Neuronal stem cell (in vitro differentiated cells): ENCODE measurements around the gene SPATA20.
A peak's percentile ranks its signal among the peaks of the same experiment; 100 is the strongest.

ENCODE experiments used
- DNase-seq: peaks from one replicate; pipeline ENCODE4 v3.0.0-alpha.2; 2013; ENCODE audit warnings: low spot score
- H2AFZ ChIP-seq: one replicate; pipeline ENCODE4 v1.6.1; 2013; ENCODE audit warnings: mild to moderate bottlenecking, low read length, inconsistent platforms
- H2AK5ac ChIP-seq: 2 replicates; pipeline ENCODE4 v1.6.1; 2013; ENCODE audit warnings: low read depth, mild to moderate bottlenecking, inconsistent platforms, low read length, moderate library complexity, mixed read lengths
- H2BK120ac ChIP-seq: 2 replicates; pipeline ENCODE4 v1.6.1; 2013; ENCODE audit warnings: low read depth, mild to moderate bottlenecking, inconsistent platforms, low read length, moderate library complexity, mixed read lengths
- H2BK12ac ChIP-seq: one replicate; pipeline ENCODE4 v1.6.1; 2013; ENCODE audit warnings: low read length, inconsistent platforms
- H2BK15ac ChIP-seq: 2 replicates; pipeline ENCODE4 v1.6.1; 2013; ENCODE audit warnings: mild to moderate bottlenecking, low read length, inconsistent platforms, mixed read lengths
- H2BK5ac ChIP-seq: one replicate; pipeline ENCODE4 v1.6.1; 2013; ENCODE audit warnings: inconsistent platforms, mild to moderate bottlenecking, low read length, moderate library complexity
- H3K14ac ChIP-seq: one replicate; pipeline ENCODE4 v1.6.1; 2013; ENCODE audit warnings: low read length, inconsistent platforms
- H3K18ac ChIP-seq: 2 replicates; pipeline ENCODE4 v1.6.1; 2013; ENCODE audit warnings: low read length, inconsistent platforms
- H3K23ac ChIP-seq: 2 replicates; pipeline ENCODE4 v1.6.1; 2013; ENCODE audit warnings: low read depth, mild to moderate bottlenecking, mixed read lengths, low read length, inconsistent platforms; ENCODE audit not compliant: poor library complexity
- H3K27ac ChIP-seq: replicated peaks from 3 replicates; pipeline ENCODE4 v1.5.1; 2013; ENCODE audit warnings: low read length, inconsistent platforms
- H3K27me3 ChIP-seq, 3 experiments: 2 replicates each; pipeline ENCODE4 v1.6.1; 2013; ENCODE audit warnings: low read length in 3 of 3, mild to moderate bottlenecking in 2 of 3, inconsistent platforms in 1 of 3, low read depth in 1 of 3, mixed read lengths in 1 of 3, moderate library complexity in 1 of 3; ENCODE audit not compliant: control insufficient read depth in 3 of 3, insufficient read depth in 3 of 3
- H3K36me3 ChIP-seq, 2 donors: replicated peaks in 1 of 2; 2 replicates each; pipeline ENCODE4 v1.6.1; 2013; ENCODE audit warnings: low read length in 2 of 2; ENCODE audit not compliant: control insufficient read depth in 2 of 2, insufficient read depth in 2 of 2
- H3K4ac ChIP-seq: 2 replicates; pipeline ENCODE4 v1.6.1; 2013; ENCODE audit warnings: inconsistent platforms, mild to moderate bottlenecking, low read length, moderate library complexity
- H3K4me1 ChIP-seq, 2 donors: 1 replicate in 1 of 2; 2 replicates in 1 of 2; pipeline ENCODE4 v1.6.1; 2013; ENCODE audit warnings: low read length in 2 of 2, low read depth in 1 of 2; ENCODE audit not compliant: control insufficient read depth in 2 of 2, insufficient read depth in 1 of 2
- H3K4me2 ChIP-seq: one replicate; pipeline ENCODE4 v1.6.1; 2013; ENCODE audit warnings: mild to moderate bottlenecking, low read length, inconsistent platforms; ENCODE audit not compliant: insufficient read depth, poor library complexity, severe bottlenecking
- H3K4me3 ChIP-seq, 2 donors: 2 replicates each; pipeline ENCODE4 v1.5.1; 2013; ENCODE audit warnings: low read length in 2 of 2, mild to moderate bottlenecking in 2 of 2, inconsistent platforms in 1 of 2, moderate library complexity in 1 of 2
- H3K79me1 ChIP-seq: one replicate; pipeline ENCODE4 v1.6.1; 2013; ENCODE audit warnings: low read depth, mild to moderate bottlenecking, inconsistent platforms, low read length, moderate library complexity
- H3K9ac ChIP-seq: one replicate; pipeline ENCODE4 v1.6.1; 2013; ENCODE audit warnings: mild to moderate bottlenecking, low read depth, low read length, inconsistent platforms; ENCODE audit not compliant: poor library complexity
- H3K9me3 ChIP-seq, 2 donors: replicated peaks in 1 of 2; 2 replicates each; pipeline versions ENCODE3 to v1.6.1; 2013; ENCODE audit warnings: low read length in 2 of 2, mild to moderate bottlenecking in 2 of 2, inconsistent platforms in 1 of 2, low read depth in 1 of 2, mixed read lengths in 1 of 2, moderate library complexity in 1 of 2; ENCODE audit not compliant: control insufficient read depth in 2 of 2, insufficient read depth in 1 of 2
- H4K8ac ChIP-seq: one replicate; pipeline ENCODE4 v1.6.1; 2013; ENCODE audit warnings: low read depth, mild to moderate bottlenecking, inconsistent platforms, low read length, moderate library complexity
- H4K91ac ChIP-seq: one replicate; pipeline ENCODE4 v1.6.1; 2013; ENCODE audit warnings: low read length, low read depth, mild to moderate bottlenecking, inconsistent platforms; ENCODE audit not compliant: poor library complexity
- WGBS, 2 donors: extraction: QIAGEN DNeasy Blood & Tissue Kit; methylation state at CpG; one replicate each; pipeline ENCODE4 v1.1.7; 2013; ENCODE audit warnings: missing lambda C conversion rate in 2 of 2, mixed read lengths in 1 of 2; ENCODE audit not compliant: insufficient read length in 2 of 2, insufficient replicate concordance in 1 of 2; ENCODE audit errors: extremely low coverage in 2 of 2; 5-methylcytosine and 5-hydroxymethylcytosine counted together

The SPATA20 gene

GRCh38 chr17:50535407-50535806, 11.6 kb upstream of the SPATA20 start:
- Histone ChIP-seq H3K9ac (no peak overlapping the region), H3K27ac (no peak overlapping the region), H2BK12ac (no peak overlapping the region), H4K8ac (no peak overlapping the region), H3K18ac (no peak overlapping the region), H2BK120ac (no peak overlapping the region), H3K14ac (no peak overlapping the region), H3K4me1 (peaks cover 28 to 37% of the 10 kb centered on the region in 2 donors), H3K4me3 (no peak overlapping the region), H2BK5ac (no peak overlapping the region), H4K91ac (no peak overlapping the region), H3K79me1 (no peaks in the 10 kb centered on the region), H3K27me3 (peaks cover 2 to 63% (median 26%) of the 10 kb centered on the region in 3 experiments), H3K4ac (no peak overlapping the region), H2AFZ (no peak overlapping the region), H2AK5ac (no peak overlapping the region), H3K4me2 (no peak overlapping the region), H3K9me3 (no peaks in the 10 kb centered on the region), H3K36me3 (no peaks in the 10 kb centered on the region), H3K23ac (no peak overlapping the region), H2BK15ac (no peak overlapping the region)
- no peak for DNase-seq
- WGBS, 2 donors = no CpG with 5 or more reads among the region's 7 CpGs

GRCh38 chr17:50536683-50537646, 10.0 kb upstream of the SPATA20 start:
- Histone ChIP-seq H4K91ac (no peak overlapping the region), H3K18ac (peak overlapping the region; percentile 39), H3K14ac (peak overlapping the region; percentile 78), H3K4me1 (peaks cover 34 to 43% of the 10 kb centered on the region in 2 donors), H4K8ac (no peak overlapping the region), H3K27ac (no peak overlapping the region), H2BK12ac (peak overlapping the region; percentile 53), H3K36me3 (no peaks in the 10 kb centered on the region), H2BK5ac (peak overlapping the region; percentile 48), H3K79me1 (no peaks in the 10 kb centered on the region), H3K9me3 (no peaks in the 10 kb centered on the region), H3K9ac (no peak overlapping the region), H3K27me3 (peaks cover 2 to 61% (median 26%) of the 10 kb centered on the region in 3 experiments), H3K23ac (peak overlapping the region; percentile 83), H2BK15ac (peak overlapping the region; percentile 45), H3K4ac (no peak overlapping the region), H2AFZ (no peak overlapping the region), H2AK5ac (peak overlapping the region; percentile 61), H3K4me3 (no peak overlapping the region), H3K4me2 (no peak overlapping the region), H2BK120ac (no peak overlapping the region)
- WGBS, 2 donors = no CpG with 5 or more reads among the region's 45 CpGs
- DNase-seq = no peak

GRCh38 chr17:50537721-50538548, 9.0 kb upstream of the SPATA20 start:
- peak overlapping the region; percentile 32 for H2BK15ac ChIP-seq
- no peak overlapping the region for H2BK120ac ChIP-seq
- no peak overlapping the region for H3K23ac ChIP-seq
- no peak overlapping the region for H2BK5ac ChIP-seq
- peaks cover 32 to 42% of the 10 kb centered on the region in 2 donors for H3K4me1 ChIP-seq
- H3K4me3 ChIP-seq = no peak overlapping the region
- H3K9me3 ChIP-seq = no peaks in the 10 kb centered on the region
- WGBS, 2 donors = no CpG with 5 or more reads among the region's 20 CpGs
- no peak overlapping the region for H3K27ac ChIP-seq
- no peak overlapping the region for H3K14ac ChIP-seq
- H3K18ac ChIP-seq = peak overlapping the region; percentile 53
- H4K91ac ChIP-seq = no peak overlapping the region
- H3K36me3 ChIP-seq = no peaks in the 10 kb centered on the region
- H3K4me2 ChIP-seq = no peak overlapping the region
- H3K79me1 ChIP-seq = no peaks in the 10 kb centered on the region
- no peak overlapping the region for H3K9ac ChIP-seq
- H3K4ac ChIP-seq = no peak overlapping the region
- H4K8ac ChIP-seq = no peak overlapping the region
- peak overlapping the region; percentile 39 for H2AFZ ChIP-seq
- H2BK12ac ChIP-seq = peak overlapping the region; percentile 1
- H2AK5ac ChIP-seq = peak overlapping the region; percentile 42
- H3K27me3 ChIP-seq = peaks cover 2 to 51% (median 20%) of the 10 kb centered on the region in 3 experiments
- no peak for DNase-seq
